ENCODE results near the gene MACROD2.
"Not testable (repeated sequence)": the region's sequence is repeated elsewhere in the genome, so short reads cannot be mapped to it uniquely, and the experiment has no call there.

The MACROD2 gene

GRCh38 chr20:15111654-15112053, 1116.3 kb downstream of the MACROD2 start:
- no peak for DNase-seq (ENCODE audit: low spot score)

DNA sequence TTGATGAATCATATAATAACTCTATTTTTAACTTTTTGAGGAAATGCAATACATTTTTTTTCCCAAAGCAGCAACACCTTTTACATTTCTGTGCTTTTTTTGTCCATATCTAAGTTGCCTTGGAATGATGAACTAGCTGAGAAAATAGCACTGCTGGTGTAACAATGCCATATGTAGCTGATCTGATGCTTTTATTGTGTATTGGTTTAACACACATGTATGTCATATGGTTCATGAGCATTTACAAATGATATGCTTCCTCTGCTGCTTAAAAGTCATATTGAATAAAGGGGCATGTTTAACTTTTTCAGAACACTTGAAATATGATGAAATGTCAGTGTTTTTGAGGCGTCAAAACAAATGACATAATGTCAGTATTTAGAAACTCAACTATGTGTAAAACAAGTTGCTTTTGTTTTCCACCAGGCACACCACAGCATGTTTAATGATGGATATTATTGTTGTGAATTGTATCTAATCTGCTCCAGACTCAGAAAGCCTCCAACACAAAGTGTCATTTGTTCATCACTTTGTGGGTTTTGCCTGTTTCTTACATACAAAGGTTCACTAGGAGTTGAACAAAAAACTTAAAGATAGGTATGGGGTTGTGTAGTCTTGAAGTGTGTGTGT, 1117.9 kb downstream of the MACROD2 start:
- no peak for DNase-seq (ENCODE audit: low spot score)

- DNase-seq (ENCODE audit: low spot score) = no peak
Measured at GRCh38 chr20:15119852-15120487, 1124.7 kb downstream of the MACROD2 start.

DNA sequence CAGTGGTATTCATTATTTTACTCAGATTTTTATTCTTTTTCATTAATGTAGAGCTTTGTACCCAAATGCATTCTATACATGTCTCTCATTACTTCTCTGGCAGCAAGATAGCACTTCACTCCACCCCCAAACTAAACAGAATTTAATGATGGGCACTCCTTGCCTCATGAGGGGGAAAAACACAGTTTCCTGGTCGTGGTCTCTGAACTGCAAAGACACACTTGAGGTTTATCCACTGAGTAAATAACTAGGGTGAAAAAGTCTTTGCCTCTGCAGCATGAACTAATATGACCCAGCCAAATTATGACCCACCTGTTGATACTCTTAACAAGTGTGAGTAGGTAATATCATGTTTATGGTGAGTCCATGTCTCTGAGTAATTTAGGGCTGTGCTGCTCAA, 1127.3 kb downstream of the MACROD2 start:
- no peak for DNase-seq (ENCODE audit: low spot score)

- no peak for DNase-seq (ENCODE audit: low spot score)
Measured at GRCh38 chr20:15131176-15131575, 1135.9 kb downstream of the MACROD2 start.

DNA sequence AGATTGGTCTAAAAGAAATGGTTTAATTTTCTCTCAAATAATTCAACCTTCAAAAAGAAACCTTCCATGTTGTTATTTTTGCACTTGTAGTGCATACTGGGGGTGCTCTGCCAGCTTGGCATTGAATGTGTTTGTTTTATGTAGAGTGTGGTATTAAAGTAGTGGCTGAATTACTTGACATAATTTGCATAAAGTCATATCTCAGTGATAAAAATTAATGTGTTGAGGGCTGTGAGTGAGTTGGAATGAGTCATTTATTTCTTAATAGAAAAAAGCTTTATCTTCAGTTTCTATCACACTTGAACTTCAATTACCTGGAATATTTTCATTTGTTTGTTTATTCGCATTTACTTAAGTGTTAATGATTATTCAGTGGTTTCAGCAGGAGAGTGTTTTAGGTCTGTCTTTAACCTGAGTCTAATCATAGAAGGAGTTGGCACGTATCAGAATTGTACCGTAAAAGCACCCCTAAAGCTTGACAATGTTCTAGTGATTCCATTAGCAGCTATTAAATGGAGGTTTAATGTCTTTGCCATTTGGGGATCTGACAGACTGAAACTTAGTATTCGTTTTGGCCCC, 1143.3 kb downstream of the MACROD2 start:
- no peak for DNase-seq (ENCODE audit: low spot score)

- DNase-seq (ENCODE audit: low spot score) = no peak
Measured at GRCh38 chr20:15139522-15139921, 1144.2 kb downstream of the MACROD2 start.

- DNase-seq (ENCODE audit: low spot score) = no peak
Measured at GRCh38 chr20:15140286-15140685, 1145.0 kb downstream of the MACROD2 start.

DNA sequence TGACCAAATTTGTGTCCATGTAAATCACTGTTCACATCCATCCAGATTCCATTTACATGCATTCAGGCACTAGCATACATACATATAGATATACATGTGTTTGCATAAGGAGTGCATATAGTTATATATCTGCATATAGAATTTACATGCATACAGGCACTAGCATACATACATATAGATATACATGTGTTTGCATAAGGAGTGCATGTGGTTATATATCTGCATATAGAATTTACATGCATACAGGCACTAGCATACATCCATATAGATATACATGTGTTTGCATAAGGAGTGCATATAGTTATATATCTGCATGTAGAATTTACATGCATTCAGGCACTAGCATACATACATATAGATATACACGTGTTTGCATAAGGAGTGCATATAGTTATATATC, 1145.6 kb downstream of the MACROD2 start:
- not testable (repeated sequence) for DNase-seq (ENCODE audit: low spot score)

- no peak for DNase-seq (ENCODE audit: low spot score)
Measured at GRCh38 chr20:15141861-15142260, 1146.5 kb downstream of the MACROD2 start.

DNA sequence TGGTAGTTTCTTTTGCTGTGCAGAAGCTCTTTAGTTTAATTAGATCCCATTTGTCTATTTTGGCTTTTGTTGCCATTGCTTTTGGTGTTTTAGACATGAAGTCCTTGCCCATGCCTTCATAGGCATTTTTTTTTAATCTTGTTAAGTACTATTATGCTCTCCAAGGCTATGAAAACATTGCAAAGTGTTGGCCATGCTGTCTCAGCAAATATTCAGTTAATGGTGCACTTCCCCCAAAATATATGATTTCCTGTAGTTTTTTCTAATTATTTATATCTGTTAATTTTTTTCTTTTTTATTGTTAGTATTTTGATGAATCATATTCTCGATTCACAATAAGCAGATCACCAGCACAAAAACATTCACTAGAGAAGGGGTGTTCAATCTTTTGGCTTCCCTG, 1148.2 kb downstream of the MACROD2 start:
- DNase-seq (ENCODE audit: low spot score) = no peak

- no peak for DNase-seq (ENCODE audit: low spot score)
Measured at GRCh38 chr20:15144916-15145315, 1149.6 kb downstream of the MACROD2 start.

DNA sequence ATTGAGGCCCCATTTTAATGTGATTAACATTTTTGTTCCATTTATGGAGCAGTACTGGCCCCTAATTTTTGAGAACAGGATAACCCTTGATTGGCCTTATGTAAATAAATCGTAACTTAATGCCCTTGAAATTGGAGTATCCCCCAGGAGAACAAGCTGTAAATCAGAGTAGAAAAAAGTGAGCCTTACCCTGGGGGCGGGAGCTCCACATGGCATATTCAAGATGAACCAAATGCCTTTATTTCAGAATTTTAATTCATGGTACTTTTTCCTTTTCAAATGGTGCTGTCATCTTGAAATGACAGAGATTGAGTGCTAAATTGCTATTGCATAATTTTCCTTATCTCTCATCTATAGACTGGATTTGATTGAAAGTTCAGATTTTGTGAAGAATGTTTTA, 1151.6 kb downstream of the MACROD2 start:
- no peak for DNase-seq (ENCODE audit: low spot score)

DNA sequence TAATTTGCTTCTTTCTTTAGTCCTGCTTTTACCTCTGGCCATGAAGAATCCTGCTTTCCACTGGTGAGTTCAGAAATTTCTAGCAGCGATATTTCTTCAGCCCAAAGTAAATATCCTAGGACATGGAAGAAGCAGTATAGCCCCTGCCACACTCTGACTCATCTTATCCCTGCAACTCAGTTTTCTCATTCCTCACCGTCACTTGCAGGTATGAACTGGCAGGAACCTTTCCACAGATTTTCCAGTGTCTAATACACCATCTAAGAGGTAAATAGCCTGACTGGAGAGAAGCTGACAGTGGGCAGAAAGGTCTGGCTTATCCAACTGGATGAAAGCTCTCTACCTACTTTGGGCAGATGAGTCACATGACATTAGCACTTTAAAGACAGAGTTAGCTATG, 1158.8 kb downstream of the MACROD2 start:
- no peak for DNase-seq (ENCODE audit: low spot score)

DNA sequence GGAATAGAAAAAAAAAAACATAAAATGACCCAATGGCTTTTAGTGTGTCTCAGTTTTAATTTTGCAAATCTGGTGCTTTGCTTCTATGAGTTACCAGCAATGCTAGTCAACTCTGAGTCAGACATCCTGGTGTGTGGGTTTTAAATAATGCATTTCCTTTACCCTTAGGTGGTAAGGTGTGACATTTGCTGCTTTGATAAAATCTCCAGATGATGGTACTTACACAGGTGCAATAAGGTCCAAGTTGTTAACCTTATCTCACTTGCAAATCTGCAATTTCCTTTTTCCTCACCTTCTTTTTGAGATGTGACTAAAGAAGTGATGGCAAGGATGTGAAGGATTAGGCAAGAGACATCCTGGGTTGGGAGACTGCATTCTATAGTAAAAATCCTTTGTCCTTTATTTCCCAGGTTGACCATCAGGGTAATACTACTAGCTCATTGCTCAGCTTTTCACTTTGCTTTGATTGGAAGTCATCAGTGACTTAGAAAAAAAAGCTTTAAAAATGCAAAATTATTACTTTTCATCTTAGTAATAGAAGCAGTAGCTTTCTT, 1160.6 kb downstream of the MACROD2 start:
- no peak for DNase-seq (ENCODE audit: low spot score)

DNA sequence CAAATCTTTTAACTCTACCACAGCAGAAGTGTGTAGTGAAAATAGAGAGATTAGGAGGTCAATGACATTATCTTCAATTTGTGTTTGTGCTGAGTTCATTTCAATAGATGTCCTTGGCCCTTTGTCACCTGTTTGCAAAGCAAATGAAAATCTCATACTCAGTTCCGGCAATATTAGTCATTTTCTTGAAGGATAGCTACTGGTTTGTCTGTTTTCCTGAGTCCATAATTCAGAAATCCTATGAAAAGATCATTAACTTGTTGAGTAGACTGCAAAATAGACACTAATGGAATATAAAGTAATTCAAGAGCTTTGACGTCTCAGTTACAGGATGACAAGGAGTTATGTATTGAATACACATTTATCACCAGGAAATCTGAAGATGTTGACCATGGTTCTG, 1163.2 kb downstream of the MACROD2 start:
- no peak for DNase-seq (ENCODE audit: low spot score)

DNA sequence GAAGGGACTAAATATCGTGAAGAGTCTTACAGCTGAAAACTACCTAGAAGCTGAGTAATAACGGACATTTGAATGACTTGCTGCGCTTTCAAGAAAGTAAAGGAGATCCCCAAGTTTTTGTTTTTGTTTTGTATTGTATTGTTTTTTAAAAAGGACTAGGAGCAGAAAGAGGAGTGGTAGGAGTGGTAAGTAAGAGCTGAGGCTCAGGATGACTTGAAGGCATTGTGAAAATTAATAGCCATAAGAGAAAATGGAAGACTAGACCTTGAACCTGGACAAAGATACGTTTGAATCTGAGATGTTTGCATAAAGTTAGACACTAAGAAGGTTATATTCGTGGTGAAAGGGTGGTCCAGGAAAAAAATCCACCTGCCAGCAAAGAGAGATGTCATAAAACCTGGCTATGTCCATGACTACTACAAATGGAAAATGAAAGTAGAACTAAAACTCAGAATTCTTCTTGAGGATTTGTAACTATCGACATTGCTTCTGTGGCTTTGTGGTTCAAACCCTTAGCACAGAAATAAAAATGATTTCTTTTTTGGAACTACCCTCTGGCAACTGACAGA, 1166.8 kb downstream of the MACROD2 start:
- no peak for DNase-seq (ENCODE audit: low spot score)

DNA sequence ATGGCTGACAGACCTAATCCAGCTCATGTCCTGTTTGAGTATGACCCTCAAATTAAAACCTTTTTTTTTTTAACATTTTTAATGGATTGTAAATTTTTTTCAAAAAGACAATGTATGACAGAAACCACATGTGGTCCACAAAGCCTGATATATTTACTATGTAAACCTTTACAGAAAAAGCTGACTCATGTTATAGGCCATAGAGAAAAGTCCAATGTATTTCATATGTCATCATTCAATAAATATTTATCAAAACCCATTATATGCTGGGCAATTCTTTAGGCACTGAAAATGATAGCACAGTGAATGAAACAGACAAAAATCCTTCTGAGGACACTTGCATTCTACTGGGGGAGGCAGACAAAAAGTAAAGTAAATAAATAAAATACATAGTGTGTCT, 1168.3 kb downstream of the MACROD2 start:
- no peak for DNase-seq (ENCODE audit: low spot score)

- DNase-seq (ENCODE audit: low spot score) = no peak
Measured at GRCh38 chr20:15164726-15165125, 1169.4 kb downstream of the MACROD2 start.

- DNase-seq (ENCODE audit: low spot score) = no peak
Measured at GRCh38 chr20:15166744-15167143, 1171.4 kb downstream of the MACROD2 start.

GRCh38 chr20:15171016-15171415, 1175.7 kb downstream of the MACROD2 start:
- DNase-seq (ENCODE audit: low spot score) = no peak

DNA sequence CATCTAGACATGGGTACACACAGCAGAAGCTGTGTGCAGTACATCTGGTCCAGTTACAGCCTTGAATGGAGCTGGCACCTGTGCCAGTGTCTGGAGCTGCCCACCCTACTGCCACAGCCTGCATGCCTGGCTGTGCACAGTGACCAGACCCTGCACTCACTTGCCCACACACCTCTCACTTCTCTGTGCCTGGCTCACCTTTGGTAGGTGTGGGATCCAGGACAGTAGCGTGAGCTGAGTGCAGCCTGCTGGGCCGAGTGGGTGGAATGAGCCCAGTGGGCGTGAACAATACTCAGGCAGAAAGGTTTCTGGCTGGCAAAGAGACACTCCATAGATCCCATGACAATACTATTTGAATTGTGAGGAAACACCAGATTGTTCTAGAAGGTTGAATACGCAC, 1181.6 kb downstream of the MACROD2 start:
- no peak for DNase-seq (ENCODE audit: low spot score)

- no peak for DNase-seq (ENCODE audit: low spot score)
Measured at GRCh38 chr20:15178581-15178980, 1183.3 kb downstream of the MACROD2 start.
